Stimulated activated CD8-positive, alpha-beta memory T cell treated with anti-CD3 and anti-CD28 coated beads, Interleukin-2, amount 100 ng/mL, for 48 hours (primary cell): ENCODE measurements around the gene ATF5.
"Not testable (repeated sequence)": the region's sequence is repeated elsewhere in the genome, so short reads cannot be mapped to it uniquely, and the experiment has no call there.

Experiments
- DNase-seq, 2 donors: peaks; one replicate each; pipeline ENCODE4 v3.0.0-alpha.2; 2020; ENCODE audit warnings: low read depth in 2 of 2

The ATF5 gene

DNA sequence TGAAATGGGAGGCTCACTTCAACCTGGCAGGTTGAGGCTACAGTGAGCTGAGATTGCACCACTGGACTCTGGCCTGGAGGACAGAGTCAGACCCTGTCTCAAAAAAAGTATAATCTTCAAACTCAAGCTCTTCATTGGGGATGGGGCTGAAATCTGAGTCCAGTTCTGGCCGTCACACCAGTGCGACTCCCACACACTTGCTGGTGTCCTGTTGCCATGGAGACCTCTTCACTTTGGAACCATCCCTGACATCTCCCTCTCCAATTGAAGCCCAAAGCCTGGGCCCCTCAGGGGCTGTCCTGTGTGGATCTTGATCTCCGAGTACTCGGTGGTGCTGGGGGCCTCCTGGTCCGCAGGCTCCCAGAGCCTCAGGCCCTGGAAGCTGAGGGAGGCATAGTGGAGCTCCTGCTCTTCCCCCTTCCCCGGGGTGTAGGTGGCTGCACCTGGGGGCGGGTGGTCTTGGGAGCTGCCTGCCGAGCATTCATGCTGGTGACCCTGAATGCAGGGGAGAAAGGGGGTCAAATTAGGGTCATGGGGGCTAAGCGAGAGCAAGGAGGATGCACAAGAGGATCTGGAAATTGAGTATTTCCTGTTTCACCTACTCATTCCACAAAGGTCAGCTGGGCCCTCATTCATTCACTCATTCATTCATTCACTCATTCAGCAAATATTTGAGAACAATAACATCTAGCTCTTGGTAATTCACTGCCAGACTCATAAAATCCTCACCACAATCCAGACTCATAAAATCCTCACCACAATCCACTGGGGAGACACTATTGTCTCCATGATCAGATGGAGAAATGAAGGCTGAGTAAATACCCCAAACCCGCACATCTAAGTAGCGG, 21.0 kb downstream of the ATF5 start:
- DNase-seq = no peak

- no peak for DNase-seq
Observed at GRCh38 chr19:49950590-49950948, 21.6 kb downstream of the ATF5 start.

DNA sequence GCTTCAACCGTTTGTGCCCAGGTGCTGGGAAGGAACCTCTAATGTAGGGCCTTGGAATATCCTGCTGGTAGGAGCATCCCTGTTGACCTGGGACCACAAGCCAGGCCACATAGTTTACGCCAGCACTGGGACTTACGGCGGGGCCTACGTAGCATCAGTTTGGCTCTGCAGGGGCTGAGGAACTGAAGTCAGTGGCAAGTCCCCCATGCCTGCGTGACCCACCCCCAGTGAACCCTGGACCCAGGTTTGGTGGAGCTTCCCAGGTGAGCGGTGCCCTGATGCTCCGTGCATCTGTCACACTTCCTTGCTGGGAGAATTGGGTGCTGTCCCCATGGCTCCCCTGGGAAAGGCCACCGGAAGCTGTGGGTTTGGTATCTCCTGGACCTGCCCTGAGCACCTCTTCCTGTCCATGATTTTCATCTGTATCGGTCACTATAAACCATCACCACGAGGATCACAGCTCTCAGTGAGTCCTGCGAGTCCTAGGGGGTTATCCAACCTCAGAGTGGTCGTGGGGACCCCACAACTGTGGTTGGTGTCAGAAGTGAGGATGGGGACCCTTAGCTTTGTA, 22.0 kb downstream of the ATF5 start:
- DNase-seq = no peak

- no peak for DNase-seq
Observed at GRCh38 chr19:49951806-49952478, 22.9 kb downstream of the ATF5 start.

GRCh38 chr19:49952479-49952836, 23.5 kb downstream of the ATF5 start:
- no peak for DNase-seq

- no peak for DNase-seq
Observed at GRCh38 chr19:49952906-49953305, 23.9 kb downstream of the ATF5 start.

DNA sequence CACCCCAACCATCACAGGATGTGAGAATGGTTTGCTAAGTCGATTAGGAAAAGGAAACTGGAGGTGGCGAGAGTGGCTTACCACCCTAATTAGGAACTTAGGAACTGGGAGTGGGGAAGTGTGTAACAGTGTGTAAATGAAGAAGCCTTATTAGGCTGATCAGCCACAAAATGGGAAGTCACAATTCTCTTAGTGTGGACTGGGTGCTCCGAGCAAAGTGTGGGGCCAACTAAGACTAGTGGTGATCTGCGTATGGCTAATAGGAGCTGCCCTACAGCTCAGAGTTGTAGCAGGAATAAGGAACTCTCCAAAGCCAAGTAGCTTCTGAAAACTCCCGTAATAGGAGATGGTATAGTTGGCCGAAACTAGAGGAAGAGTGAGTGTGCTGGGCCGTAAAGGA, 24.4 kb downstream of the ATF5 start:
- DNase-seq = no peak

GRCh38 chr19:49954092-49954829, 25.3 kb downstream of the ATF5 start:
- DNase-seq = no peak

DNA sequence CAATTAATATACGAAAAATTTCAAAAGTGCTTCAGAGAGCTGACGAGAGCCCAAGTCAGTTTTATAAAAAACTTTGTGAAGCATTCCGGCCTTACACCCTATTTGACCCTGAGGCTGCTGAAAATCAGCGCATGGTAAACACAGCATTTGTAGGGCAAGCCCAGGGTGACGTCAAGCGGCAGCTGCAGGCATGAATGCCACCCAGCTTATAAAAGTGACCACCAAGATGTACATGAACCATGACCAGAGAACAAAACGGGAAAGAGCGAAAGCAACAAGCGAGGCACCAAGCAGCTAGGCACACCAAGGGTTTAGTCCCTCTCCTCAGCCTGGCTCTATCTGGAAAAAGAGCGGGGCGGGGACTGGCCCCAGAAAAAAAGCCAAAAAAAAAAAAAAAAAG, 25.9 kb downstream of the ATF5 start:
- no peak for DNase-seq

- no peak for DNase-seq
Observed at GRCh38 chr19:49956115-49956495, 27.1 kb downstream of the ATF5 start.

- DNase-seq = no peak
Observed at GRCh38 chr19:49957262-49957915, 28.4 kb downstream of the ATF5 start.

DNA sequence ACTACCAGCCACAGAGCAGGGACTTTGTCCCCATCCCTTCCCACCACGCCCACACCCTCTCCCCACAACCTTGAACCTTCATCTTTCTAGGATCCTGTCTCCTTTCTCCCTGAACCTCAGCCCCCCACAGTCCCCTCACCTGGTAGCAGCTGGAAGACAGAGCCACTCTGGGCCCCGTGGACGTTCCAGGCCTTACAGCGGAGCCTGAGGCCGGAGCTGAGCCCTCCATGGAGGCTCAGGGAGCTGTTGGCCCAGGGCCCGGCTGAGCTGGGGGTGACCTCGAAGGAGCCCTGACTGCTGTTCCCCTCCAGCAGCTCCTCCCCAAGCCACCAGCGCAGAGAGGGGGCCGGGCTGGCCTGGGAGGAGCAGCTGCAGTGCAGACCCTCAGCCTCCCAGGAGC, 29.1 kb downstream of the ATF5 start:
- not testable (repeated sequence) for DNase-seq

DNA sequence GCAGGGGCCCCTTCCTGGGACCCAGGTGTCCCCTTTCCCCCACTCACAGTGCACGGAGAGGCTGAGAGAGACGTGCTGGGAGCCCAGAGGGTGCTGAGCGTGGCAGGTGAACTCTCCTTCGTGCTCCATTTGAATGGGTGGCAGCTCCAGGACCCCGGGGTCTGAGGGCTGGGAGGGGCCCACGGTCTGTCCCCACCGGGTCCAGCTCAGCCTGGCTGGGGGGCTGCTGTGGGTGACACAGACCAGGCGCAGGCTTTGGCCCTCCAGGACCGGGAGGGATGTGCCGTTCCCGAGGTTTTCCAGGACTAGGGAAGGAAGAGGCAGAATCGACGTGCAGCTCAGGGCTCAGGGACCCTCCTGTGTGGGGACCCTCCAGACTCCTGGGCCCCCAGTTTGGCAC, 29.6 kb downstream of the ATF5 start:
- not testable (repeated sequence) for DNase-seq

- DNase-seq = not testable (repeated sequence)
Observed at GRCh38 chr19:49959892-49960291, 30.9 kb downstream of the ATF5 start.

- DNase-seq = not testable (repeated sequence)
Observed at GRCh38 chr19:49960980-49961379, 32.0 kb downstream of the ATF5 start, which contains the start of gene SIGLEC11. Gene SIGLEC11, minus strand, starts transcription at chr19:49961172. Its CDS starts 91 bp downstream, at chr19:49961081.

DNA sequence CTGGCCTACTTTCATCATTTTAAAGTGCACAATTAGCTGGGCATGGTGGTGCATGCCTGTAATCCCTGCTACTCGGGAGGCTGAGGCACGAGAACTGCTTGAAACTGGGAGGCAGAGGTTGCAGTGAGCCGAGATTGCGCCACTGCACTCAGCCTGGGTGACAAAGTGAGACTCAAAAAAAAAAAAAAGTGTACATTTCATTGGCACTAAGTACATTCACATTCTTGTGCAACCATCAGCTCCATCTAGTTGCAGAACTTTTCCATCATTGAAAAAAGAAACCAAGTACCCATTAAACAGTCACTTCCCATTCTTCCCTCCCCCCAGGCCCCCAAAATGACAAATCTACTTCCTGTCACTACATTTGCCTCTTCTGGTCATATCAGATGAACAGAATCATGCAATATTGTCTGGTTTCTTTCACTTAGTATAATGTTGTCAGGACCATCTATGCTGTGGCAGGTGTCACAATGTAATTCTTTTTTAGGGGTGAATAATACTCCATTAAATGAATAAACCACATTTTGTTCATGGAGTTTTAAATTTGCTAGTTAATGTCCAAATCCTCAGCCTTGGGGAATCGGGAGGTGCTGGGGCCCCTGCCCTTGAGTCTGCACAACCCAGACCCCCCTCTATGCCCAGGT, 39.4 kb downstream of the ATF5 start:
- DNase-seq = no peak

DNA sequence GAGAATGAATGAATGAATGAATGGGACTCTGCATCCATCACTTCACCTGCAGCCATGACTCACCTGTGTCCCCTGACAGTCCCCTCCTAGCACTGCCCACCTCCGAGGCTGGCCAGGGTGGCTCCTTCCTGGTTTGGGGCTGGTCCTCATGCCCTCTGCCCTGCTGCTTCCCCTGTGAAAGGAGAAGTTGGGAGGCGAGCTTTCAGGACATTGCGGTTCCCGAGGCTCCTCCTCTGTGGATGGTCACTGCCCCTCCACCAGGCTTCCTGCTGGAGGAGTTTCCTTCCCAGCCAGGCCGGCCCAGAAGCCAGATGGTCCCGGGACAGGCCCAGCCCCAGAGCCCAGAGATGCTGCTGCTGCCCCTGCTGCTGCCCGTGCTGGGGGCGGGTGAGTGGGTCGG, 40.4 kb downstream of the ATF5 start:
- not testable (repeated sequence) for DNase-seq

- DNase-seq = no peak
Observed at GRCh38 chr19:49971991-49972411, 43.0 kb downstream of the ATF5 start.

GRCh38 chr19:49972841-49973240, 43.8 kb downstream of the ATF5 start:
- DNase-seq = no peak

DNA sequence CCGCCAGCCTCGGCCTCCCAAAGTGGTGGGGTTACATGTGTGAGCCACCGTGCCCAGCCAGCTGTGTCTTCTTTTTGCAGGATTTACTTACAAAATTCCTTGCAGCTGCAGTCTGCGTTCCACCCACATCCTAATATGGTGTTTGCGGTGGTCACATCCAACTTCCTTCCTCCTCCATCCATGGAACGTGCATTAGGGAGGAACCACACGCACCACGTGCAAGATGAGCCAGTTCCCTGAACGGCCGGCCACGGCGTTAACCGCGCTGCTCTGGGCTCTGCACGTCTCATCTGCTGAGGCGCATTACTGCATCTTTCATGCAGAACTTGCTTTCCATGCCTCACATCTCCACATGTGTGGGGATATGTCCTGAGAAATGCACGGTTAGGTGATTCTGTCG, 45.0 kb downstream of the ATF5 start:
- DNase-seq = no peak

DNA sequence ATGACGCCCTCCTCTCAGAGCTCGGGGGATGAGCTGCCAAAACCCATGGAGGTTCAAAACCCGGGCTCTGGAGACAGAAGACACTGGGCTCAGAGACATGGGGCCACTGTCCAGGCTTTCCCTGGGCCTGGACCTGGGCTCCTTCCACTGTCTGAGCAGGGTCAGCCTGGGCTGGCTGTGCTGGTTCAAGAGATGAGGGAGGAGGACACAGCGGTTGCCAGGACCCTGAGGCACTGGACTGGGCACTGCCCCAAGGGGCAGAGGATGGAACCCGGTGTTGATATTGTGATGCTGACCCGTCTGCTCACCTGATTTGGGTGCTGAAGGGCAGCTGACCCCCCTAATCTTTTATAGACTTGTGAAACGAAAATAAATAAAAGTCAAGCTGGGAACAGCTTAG, 46.0 kb downstream of the ATF5 start:
- no peak for DNase-seq
